ENCODE data around the gene DSCAML1.
A peak's percentile ranks its signal among the peaks of the same experiment; 100 is the strongest.

The DSCAML1 gene

DNA sequence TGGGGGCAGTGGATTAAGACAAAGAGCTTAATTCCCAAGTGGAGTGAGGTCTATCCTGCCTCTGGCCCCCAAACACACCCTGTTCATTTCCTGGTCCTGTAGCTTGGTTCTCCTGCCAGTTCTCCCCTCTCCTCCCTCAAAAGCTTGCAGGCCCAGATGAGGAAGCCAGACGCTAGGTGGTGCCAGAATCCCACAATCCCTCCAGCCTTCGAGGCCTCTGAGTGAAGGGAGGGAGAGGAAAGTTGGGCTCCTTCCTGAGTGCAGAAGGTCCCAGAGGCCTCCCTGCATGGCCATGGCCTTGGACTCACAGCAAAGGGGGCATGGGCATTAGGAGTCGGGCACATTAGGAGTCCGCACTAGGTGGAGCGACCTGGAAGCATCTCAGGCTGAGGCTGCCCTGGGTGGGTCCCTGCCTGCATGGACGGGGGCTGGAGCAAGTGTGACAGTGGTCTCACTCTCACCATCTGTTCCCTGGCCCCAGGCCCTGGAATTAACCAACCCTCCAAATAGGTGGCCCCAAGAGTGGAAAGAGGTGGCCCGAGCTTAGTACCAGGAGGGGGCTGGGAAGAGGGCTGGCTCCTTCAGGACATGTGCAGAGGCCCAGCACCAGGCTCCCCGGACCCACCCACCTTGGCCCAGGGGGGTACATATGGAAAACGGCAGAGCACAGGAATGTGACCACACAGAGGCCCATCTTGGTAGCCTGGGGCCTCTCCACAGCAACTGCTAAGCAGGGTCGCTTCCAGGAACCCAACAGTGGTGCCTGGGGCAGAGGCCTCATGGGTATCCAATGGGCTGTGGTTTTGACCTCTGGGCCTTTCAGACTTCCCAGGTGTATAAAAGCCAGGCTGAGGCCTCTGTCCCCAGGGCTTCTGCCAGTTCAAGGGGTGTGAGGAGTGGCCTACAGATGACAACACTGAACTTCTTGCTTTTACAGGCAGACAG, 22.4 kb upstream of the DSCAML1 start:
- TF ChIP-seq CTCF (conservative IDR thresholded peaks at IDR 0.05), result peak; percentile 92
- no peak overlapping the region for H3K27ac ChIP-seq

GRCh38 chr11:117818041-117818873, 21.2 kb upstream of the DSCAML1 start:
- H3K27ac ChIP-seq, result peak overlapping the region; percentile 89; the same call in 1 of the 2 replicates
- TF ChIP-seq CTCF (conservative IDR thresholded peaks at IDR 0.05), result no peak; the same call in none of the 2 replicates

- peak; percentile 99 for TF ChIP-seq CTCF (conservative IDR thresholded peaks at IDR 0.05)
- peak overlapping the region; percentile 89; the same call in 1 of the 2 replicates for H3K27ac ChIP-seq
Observed at GRCh38 chr11:117817368-117818040, 20.5 kb upstream of the DSCAML1 start.

DNA sequence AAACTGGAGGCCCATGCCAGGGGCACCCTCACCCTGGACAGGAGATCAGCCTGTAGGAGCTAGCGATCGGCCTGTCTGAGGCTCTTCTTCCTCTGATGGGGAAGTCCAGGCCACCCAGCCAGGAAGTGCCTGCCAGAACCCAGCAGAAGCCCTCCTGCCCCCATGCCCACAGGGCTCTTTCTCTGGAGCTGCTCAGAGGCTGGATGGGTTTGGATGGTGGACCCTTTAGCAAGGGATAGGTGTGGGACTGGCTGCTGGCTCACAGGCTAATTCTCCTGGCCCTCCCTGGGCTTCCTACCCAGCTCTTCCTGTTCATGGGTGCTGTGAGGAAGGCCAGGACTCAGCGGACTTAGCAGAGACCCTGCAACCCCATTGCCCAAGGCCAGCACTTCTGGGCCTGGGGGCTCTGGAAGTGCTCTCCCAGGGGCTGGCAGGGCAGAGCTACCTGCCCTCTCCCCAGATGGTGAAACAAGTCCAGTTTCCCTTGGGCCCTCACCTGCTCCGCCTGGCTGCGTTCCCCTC, 19.9 kb upstream of the DSCAML1 start:
- H3K27ac ChIP-seq, result peak overlapping the region; percentile 89; the same call in 1 of the 2 replicates

GRCh38 chr11:117816151-117816741, 19.2 kb upstream of the DSCAML1 start:
- H3K27ac ChIP-seq, result peak overlapping the region; percentile 89
- TF ChIP-seq CTCF (conservative IDR thresholded peaks at IDR 0.05), result no peak

More for the DNA sequence above, 19.9 kb upstream of the DSCAML1 start:
- TF ChIP-seq CTCF (conservative IDR thresholded peaks at IDR 0.05), result no peak

DNA sequence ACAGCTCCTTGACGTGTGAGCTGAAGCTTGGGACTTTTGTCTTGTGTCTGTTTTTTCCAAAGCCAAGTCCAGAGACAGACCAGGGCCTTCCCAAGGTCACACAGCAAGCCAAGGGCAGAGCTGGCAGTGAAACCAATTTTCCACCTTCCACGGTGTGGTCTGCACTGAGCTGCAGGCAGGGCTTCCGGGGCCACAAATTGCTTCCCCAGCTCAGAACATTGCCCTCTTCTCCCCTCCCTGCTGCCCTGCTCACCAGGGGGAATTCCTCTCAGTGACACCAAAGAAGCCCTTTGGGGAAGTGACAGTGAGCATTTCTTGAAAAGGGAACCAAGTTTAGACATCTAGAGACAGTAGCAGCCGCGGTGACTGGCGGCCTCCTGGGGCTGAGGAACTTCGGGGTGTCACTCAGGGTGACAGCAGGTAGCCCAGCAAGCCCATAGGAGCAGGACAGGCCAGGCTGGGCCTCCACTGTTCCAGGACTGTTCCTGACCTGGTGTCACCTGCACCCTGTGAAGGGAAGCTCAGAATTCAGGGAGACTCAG, 18.3 kb upstream of the DSCAML1 start:
- no peak for TF ChIP-seq CTCF (conservative IDR thresholded peaks at IDR 0.05)

More for the DNA sequence above, 18.3 kb upstream of the DSCAML1 start:
- peak overlapping the region; percentile 89 for H3K27ac ChIP-seq

Data from VCaP (cell line).